HepG2 (cell line): ENCODE results near the gene CLDN19. TPM values are rescaled to one million over a fixed set of nuclear protein-coding genes. Genes with fewer than 3 reads are reported as not detected.
A peak's percentile ranks its signal among the peaks of the same experiment; 100 is the strongest.

Experiments
- ARID5B ChIP-seq: IDR thresholded peaks from 2 replicates; pipeline ENCODE4 v1.4.0; 2020; ENCODE audit warnings: mild to moderate bottlenecking, missing genetic modification reagents
- ATAD3A ChIP-seq: sonication (generic); formaldehyde crosslinking; IDR thresholded peaks from 2 replicates; pipeline ENCODE4 v1.4.0; 2020; ENCODE audit warnings: missing genetic modification reagents
- ATF7 ChIP-seq, 2 experiments: fragments of 450-650 bp in 1 of 2; sonication (generic) in 1 of 2; formaldehyde crosslinking in 1 of 2; IDR thresholded peaks; 2 replicates each; pipeline versions ENCODE4 v1.4.0 to v1.6.1; 2016 to 2020; ENCODE audit warnings: antibody characterized with exemption in 1 of 2, mild to moderate bottlenecking in 1 of 2, missing genetic modification reagents in 1 of 2
- BCL6 ChIP-seq: IDR thresholded peaks from 2 replicates; pipeline ENCODE4 v1.6.1; 2016; ENCODE audit warnings: missing genetic modification reagents, missing compliant biosample characterization
- IRF9 ChIP-seq: sonication (generic); formaldehyde crosslinking; IDR thresholded peaks from 2 replicates; pipeline ENCODE4 v1.8.0; 2022; ENCODE audit warnings: missing genetic modification reagents, mild to moderate bottlenecking, borderline replicate concordance
- KAT2B ChIP-seq: fragments of 150-350 bp; IDR thresholded peaks from 2 replicates; pipeline ENCODE4 v1.6.1; 2014; ENCODE audit warnings: low read depth, low read length, borderline replicate concordance
- NFATC3 ChIP-seq: sonication (generic); formaldehyde crosslinking; IDR thresholded peaks from 2 replicates; pipeline ENCODE4 v1.5.1; 2020; ENCODE audit warnings: mild to moderate bottlenecking, missing genetic modification reagents
- PAF1 ChIP-seq: IDR thresholded peaks from 2 replicates; pipeline ENCODE4 v1.6.1; 2016; ENCODE audit warnings: missing genetic modification reagents, missing compliant biosample characterization
- PAX8 ChIP-seq: sonication (generic); formaldehyde crosslinking; IDR thresholded peaks from 2 replicates; pipeline ENCODE4 v1.8.0; 2022; ENCODE audit warnings: mild to moderate bottlenecking, missing genetic modification reagents, borderline replicate concordance
- RORA ChIP-seq: sonication (generic); formaldehyde crosslinking; IDR thresholded peaks from 2 replicates; pipeline ENCODE4 v1.5.0; 2020; ENCODE audit warnings: mild to moderate bottlenecking, missing genetic modification reagents, moderate library complexity
- RXRB ChIP-seq: IDR thresholded peaks from 2 replicates; pipeline ENCODE4 v1.6.1; 2016; ENCODE audit warnings: borderline replicate concordance, missing genetic modification reagents, missing compliant biosample characterization
- SATB2 ChIP-seq: sonication (generic); formaldehyde crosslinking; IDR thresholded peaks from 2 replicates; pipeline ENCODE4 v1.5.0; 2020; ENCODE audit warnings: missing genetic modification reagents
- SUZ12 ChIP-seq: fragments of 150-350 bp; IDR thresholded peaks from 2 replicates; pipeline ENCODE4 v1.6.1; 2014; ENCODE audit warnings: low read depth, low read length
- THAP11 ChIP-seq: IDR thresholded peaks from 2 replicates; pipeline ENCODE4 v1.6.1; 2016; ENCODE audit warnings: missing biosample characterization, missing genetic modification reagents
- ZBTB33 ChIP-seq: sonication (generic); formaldehyde crosslinking; IDR thresholded peaks from 2 replicates; pipeline ENCODE4 v1.4.0; 2020; ENCODE audit warnings: missing genetic modification reagents
- ZFX ChIP-seq: sonication (generic); formaldehyde crosslinking; IDR thresholded peaks from 2 replicates; pipeline ENCODE4 v1.4.0; 2020; ENCODE audit warnings: mild to moderate bottlenecking, low read depth, missing genetic modification reagents, moderate library complexity
- ZNF496 ChIP-seq: sonication (generic); formaldehyde crosslinking; IDR thresholded peaks from 2 replicates; pipeline ENCODE4 v1.8.1; 2023; ENCODE audit warnings: mild to moderate bottlenecking, moderate library complexity, missing genetic modification reagents; ENCODE audit not compliant: insufficient replicate concordance
- ZNF546 ChIP-seq: sonication (generic); formaldehyde crosslinking; conservative IDR thresholded peaks from 2 replicates; pipeline ENCODE4 v1.8.1; 2023; ENCODE audit warnings: mild to moderate bottlenecking, missing genetic modification reagents
- ZNF644 ChIP-seq: IDR thresholded peaks from 2 replicates; pipeline ENCODE4 v1.6.1; 2016; ENCODE audit warnings: low read depth
- ZNF672 ChIP-seq: sonication (generic); formaldehyde crosslinking; IDR thresholded peaks from 2 replicates; pipeline ENCODE4 v1.8.1; 2022; ENCODE audit warnings: missing genetic modification reagents
- ZNF713 ChIP-seq: sonication (generic); formaldehyde crosslinking; IDR thresholded peaks from 2 replicates; pipeline ENCODE4 v1.4.0; 2020; ENCODE audit warnings: mild to moderate bottlenecking, missing genetic modification reagents
- ZNF761 ChIP-seq: sonication (generic); formaldehyde crosslinking; conservative IDR thresholded peaks from 2 replicates; pipeline ENCODE4 v1.4.0; 2020; ENCODE audit warnings: mild to moderate bottlenecking, missing genetic modification reagents
- ZNF784 ChIP-seq: sonication (generic); formaldehyde crosslinking; IDR thresholded peaks from 2 replicates; pipeline ENCODE4 v1.5.1; 2020; ENCODE audit warnings: missing genetic modification reagents, mild to moderate bottlenecking, borderline replicate concordance
- polyA plus RNA-seq, 8 experiments: library from polyadenylated mRNA; depleted of rRNA in 3 of 8; stranded (reverse) in 7 of 8; unstranded in 1 of 8; fragments of >200 nt; fragmentation: Illumina TruSeq in 4 of 8; extraction: Trizol in 4 of 8; gene quantifications; 2 replicates each; pipeline versions ENCODE4 v1.2.1 to v1.2.3, GENCODE V29; 2011 to 2016; ENCODE audit warnings: low read depth in 4 of 8, missing spikeins in 1 of 8, mixed read lengths in 1 of 8; ENCODE audit not compliant: insufficient read depth in 1 of 8
- total RNA-seq, 5 experiments: library from RNA; depleted of rRNA; stranded (reverse); fragments of >200 nt; fragmentation: Illumina TruSeq; extraction: Trizol; gene quantifications; 2 replicates each; pipeline ENCODE4 v1.2.3, GENCODE V29; 2016; ENCODE audit warnings: low read depth in 1 of 5

Gene CLDN19
- total and polyA plus RNA-seq, 2 of the 13 experiments (the other 11 are each of a cell fraction or from before 2014, with no cell fraction given), result 5.0 to 7.6 TPM

- TF ChIP-seq RORA (CRISPR knock-in tag), result no peak
- 0 out of 2 replicates have a peak, but pooled peaks have one; percentile 74 for TF ChIP-seq ZNF713 (CRISPR knock-in tag)
- TF ChIP-seq SATB2, result peak; percentile 84
- TF ChIP-seq ZNF644 (CRISPR knock-in tag), result no peak
- no peak for TF ChIP-seq ZBTB33 (CRISPR knock-in tag)
- TF ChIP-seq ARID5B, result peak; percentile 40; the same call in 1 of the 2 replicates
- peak; percentile 87; the same call in 1 of the 2 replicates for TF ChIP-seq PAX8
- no peak for TF ChIP-seq ZNF672
- TF ChIP-seq SUZ12, result no peak
- TF ChIP-seq ZNF761, result no peak
- 0 out of 2 replicates have a peak, but pooled peaks have one; percentile 8 for TF ChIP-seq ZNF784 (CRISPR knock-in tag)
- 0 out of 2 replicates have a peak, but pooled peaks have one; percentile 45 for TF ChIP-seq RXRB
- peak; percentile 48; the same call in 1 of the 2 replicates for TF ChIP-seq THAP11
- no peak; the same call in 1 of the 2 replicates for TF ChIP-seq BCL6 (CRISPR knock-in tag)
- TF ChIP-seq IRF9, result no peak
- no peak for TF ChIP-seq NFATC3
- TF ChIP-seq ZFX, result peak; percentile 86
- peak; percentile 97 for TF ChIP-seq ZNF546 (CRISPR knock-in tag)
- no peak for TF ChIP-seq ZNF496 (CRISPR knock-in tag)
- TF ChIP-seq ATF7 (IDR thresholded peaks at IDR 0.05), result no peak
- no peak for TF ChIP-seq ATF7 (CRISPR knock-in tag; IDR thresholded peaks at IDR 0.05)
- TF ChIP-seq ATAD3A (CRISPR knock-in tag), result no peak
- TF ChIP-seq KAT2B, result no peak
- TF ChIP-seq PAF1 (CRISPR knock-in tag), result no peak
These were observed 26.9 kb upstream of the CLDN19 start, which contains the start of the genes C1orf50 and P3H1 (continued) for GRCh38 chr1:42766741-42767509.
